ENCODE measurements around the gene ERICH4.

- TF ChIP-seq CTCF (IDR thresholded peaks at IDR 0.05) (no peak), POLR2A (IDR thresholded peaks at IDR 0.05) (no peak), EP300 (IDR thresholded peaks at IDR 0.05) (no peak)
Measured at GRCh38 chr19:41455936-41456335, 13.0 kb downstream of the ERICH4 start.

All from tibial nerve (tissue), 4 donors.